ENCODE measurements around the gene ANAPC15.
"Not testable (repeated sequence)": the region's sequence is repeated elsewhere in the genome, so short reads cannot be mapped to it uniquely, and the experiment has no call there.

ANAPC15 gene

GRCh38 chr11:72155751-72156150, 43.3 kb upstream of the ANAPC15 start:
- Histone ChIP-seq H3K9me2 (ENCODE audit: low read depth, low read length) (no peaks in the 10 kb centered on the region), H3K4me3 (ENCODE audit: low read depth, low read length, poor library complexity, severe bottlenecking) (no peak overlapping the region), H3K4me2 (ENCODE audit: low read length) (no peak overlapping the region), H3K4me1 (ENCODE audit: insufficient read depth, low read length, severe bottlenecking) (no peaks in the 10 kb centered on the region), H3K27me3 (ENCODE audit: insufficient read depth, low read length) (no peaks in the 10 kb centered on the region), H3K36me3 (ENCODE audit: insufficient read depth, low read length) (no peaks in the 10 kb centered on the region), H3K9me3 (ENCODE audit: low read length) (no peaks in the 10 kb centered on the region), H4K20me1 (ENCODE audit: insufficient read depth, low read length) (no peaks in the 10 kb centered on the region), H3K9ac (ENCODE audit: low read length) (no peak overlapping the region), H2AFZ (ENCODE audit: low read length) (no peak overlapping the region), H3K27ac (ENCODE audit: low read depth, low read length, poor library complexity, severe bottlenecking) (no peak overlapping the region), H3K79me2 (ENCODE audit: insufficient read depth, low read length) (no peaks in the 10 kb centered on the region), H3F3A (ENCODE audit: insufficient read depth, low read length) (no peaks in the 10 kb centered on the region)
- TF ChIP-seq EZH2 (IDR thresholded peaks at IDR 0.05; ENCODE audit: borderline replicate concordance, low read length) (no peak), CTCF (IDR thresholded peaks at IDR 0.05; ENCODE audit: low read length) (no peak)

DNA sequence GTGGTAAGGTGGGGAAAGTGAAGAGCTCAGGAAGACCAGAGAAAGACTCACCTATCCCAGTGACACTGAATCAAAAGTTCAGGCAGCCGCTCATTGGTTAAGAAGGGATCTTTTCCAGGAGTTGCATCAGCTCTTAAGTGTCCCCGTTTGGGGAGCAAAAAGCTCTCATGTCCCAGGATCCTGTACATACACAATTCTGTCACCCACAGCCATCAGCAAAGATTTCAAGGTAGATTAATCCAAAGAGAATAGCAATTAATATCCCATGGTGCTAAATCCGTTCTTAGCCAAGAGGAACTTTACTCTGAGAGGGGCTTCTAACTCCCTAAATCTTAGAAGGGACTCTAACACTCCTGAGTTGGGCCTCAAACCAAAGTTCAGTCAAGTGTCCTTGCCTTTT, 42.3 kb upstream of the ANAPC15 start:
- H2AFZ ChIP-seq (ENCODE audit: low read length): no peak overlapping the region

GRCh38 chr11:72153874-72154273, 41.4 kb upstream of the ANAPC15 start:
- not testable (repeated sequence) for H3K4me2 ChIP-seq (ENCODE audit: low read length); H3F3A ChIP-seq (ENCODE audit: insufficient read depth, low read length); H3K36me3 ChIP-seq (ENCODE audit: insufficient read depth, low read length); H3K27ac ChIP-seq (ENCODE audit: low read depth, low read length, poor library complexity, severe bottlenecking); H3K9ac ChIP-seq (ENCODE audit: low read length); H3K9me3 ChIP-seq (ENCODE audit: low read length); H4K20me1 ChIP-seq (ENCODE audit: insufficient read depth, low read length); H3K79me2 ChIP-seq (ENCODE audit: insufficient read depth, low read length); H2AFZ ChIP-seq (ENCODE audit: low read length); H3K4me3 ChIP-seq (ENCODE audit: low read depth, low read length, poor library complexity, severe bottlenecking); H3K4me1 ChIP-seq (ENCODE audit: insufficient read depth, low read length, severe bottlenecking); H3K27me3 ChIP-seq (ENCODE audit: insufficient read depth, low read length); H3K9me2 ChIP-seq (ENCODE audit: low read depth, low read length)

More for the DNA sequence above, 42.3 kb upstream of the ANAPC15 start:
- no peaks in the 10 kb centered on the region for H3K4me1 ChIP-seq (ENCODE audit: insufficient read depth, low read length, severe bottlenecking)
- H3K27me3 ChIP-seq (ENCODE audit: insufficient read depth, low read length): no peaks in the 10 kb centered on the region
- no peaks in the 10 kb centered on the region for H3K79me2 ChIP-seq (ENCODE audit: insufficient read depth, low read length)
- H3K27ac ChIP-seq (ENCODE audit: low read depth, low read length, poor library complexity, severe bottlenecking): no peak overlapping the region
- no peak overlapping the region for H3K4me2 ChIP-seq (ENCODE audit: low read length)
- no peaks in the 10 kb centered on the region for H3K9me3 ChIP-seq (ENCODE audit: low read length)
- no peaks in the 10 kb centered on the region for H4K20me1 ChIP-seq (ENCODE audit: insufficient read depth, low read length)
- no peaks in the 10 kb centered on the region for H3K9me2 ChIP-seq (ENCODE audit: low read depth, low read length)
- H3K4me3 ChIP-seq (ENCODE audit: low read depth, low read length, poor library complexity, severe bottlenecking): no peak overlapping the region
- TF ChIP-seq EZH2 (IDR thresholded peaks at IDR 0.05; ENCODE audit: borderline replicate concordance, low read length): no peak
- no peak for TF ChIP-seq CTCF (IDR thresholded peaks at IDR 0.05; ENCODE audit: low read length)
- no peaks in the 10 kb centered on the region for H3K36me3 ChIP-seq (ENCODE audit: insufficient read depth, low read length)
- H3F3A ChIP-seq (ENCODE audit: insufficient read depth, low read length): no peaks in the 10 kb centered on the region
- H3K9ac ChIP-seq (ENCODE audit: low read length): no peak overlapping the region

DNA sequence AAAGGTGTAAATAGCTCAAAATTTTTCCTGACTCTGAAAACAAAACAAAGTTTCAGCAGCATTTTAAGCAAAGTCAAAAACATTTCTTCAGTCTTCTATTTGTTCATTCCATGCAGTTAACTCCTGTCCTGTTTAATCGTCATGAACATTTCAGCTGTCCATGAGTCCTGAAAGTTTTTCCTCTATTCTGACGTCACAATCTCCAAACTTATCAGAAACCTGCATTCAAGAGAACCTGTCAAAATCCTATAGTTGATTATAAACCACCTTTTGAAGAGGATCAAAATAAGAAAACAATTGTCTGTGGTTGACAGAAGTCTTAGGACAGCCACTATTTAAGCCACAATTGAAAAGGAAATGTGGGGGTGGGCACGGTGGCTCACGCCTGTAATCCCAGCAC, 38.4 kb upstream of the ANAPC15 start:
- Histone ChIP-seq H2AFZ (ENCODE audit: low read length) (no peak overlapping the region), H3K9me3 (ENCODE audit: low read length) (no peaks in the 10 kb centered on the region), H3K4me1 (ENCODE audit: insufficient read depth, low read length, severe bottlenecking) (no peaks in the 10 kb centered on the region), H3F3A (ENCODE audit: insufficient read depth, low read length) (no peaks in the 10 kb centered on the region), H4K20me1 (ENCODE audit: insufficient read depth, low read length) (no peaks in the 10 kb centered on the region), H3K36me3 (ENCODE audit: insufficient read depth, low read length) (no peaks in the 10 kb centered on the region), H3K9ac (ENCODE audit: low read length) (no peak overlapping the region), H3K27ac (ENCODE audit: low read depth, low read length, poor library complexity, severe bottlenecking) (no peak overlapping the region), H3K79me2 (ENCODE audit: insufficient read depth, low read length) (no peaks in the 10 kb centered on the region), H3K9me2 (ENCODE audit: low read depth, low read length) (no peaks in the 10 kb centered on the region), H3K27me3 (ENCODE audit: insufficient read depth, low read length) (no peaks in the 10 kb centered on the region), H3K4me2 (ENCODE audit: low read length) (no peak overlapping the region), H3K4me3 (ENCODE audit: low read depth, low read length, poor library complexity, severe bottlenecking) (no peak overlapping the region)
- TF ChIP-seq CTCF (IDR thresholded peaks at IDR 0.05; ENCODE audit: low read length) (no peak), EZH2 (IDR thresholded peaks at IDR 0.05; ENCODE audit: borderline replicate concordance, low read length) (no peak)

Measured in OCI-LY1 (cell line).